Bronchus fibroblast of lung (primary cell): ENCODE measurements around the gene MIPEP. TPM values are rescaled to one million over a fixed set of nuclear protein-coding genes. Genes with fewer than 3 reads are reported as not detected.

Experiments used
- total RNA-seq: library from RNA; depleted of rRNA; stranded (reverse); fragments of >200 nt; gene quantifications from 2 replicates; pipeline ENCODE4 v1.2.3, GENCODE V29; 2015

The MIPEP gene
- total RNA-seq = 23.9 and 26.6 TPM in 2 replicates

GRCh38 chr13:23888658-23889614, at the start of gene MIPEP:
Gene MIPEP, minus strand, starts transcription at chr13:23889400. Its CDS starts 80 bp downstream, at chr13:23889320.

GRCh38 chr13:23897452-23897919, 8.3 kb upstream of the MIPEP start, which contains the start of gene C1QTNF9B:
Gene C1QTNF9B, minus strand, starts transcription at chr13:23897502.

Other genes starting within 250 kb of the MIPEP start
- gene C1QTNF9B, start 8.1 kb upstream of the MIPEP start, total RNA-seq = 0.74 TPM in 1 of 2 replicates, not detected in the other